ENCODE results near the gene OXSM.

Gene OXSM

DNA sequence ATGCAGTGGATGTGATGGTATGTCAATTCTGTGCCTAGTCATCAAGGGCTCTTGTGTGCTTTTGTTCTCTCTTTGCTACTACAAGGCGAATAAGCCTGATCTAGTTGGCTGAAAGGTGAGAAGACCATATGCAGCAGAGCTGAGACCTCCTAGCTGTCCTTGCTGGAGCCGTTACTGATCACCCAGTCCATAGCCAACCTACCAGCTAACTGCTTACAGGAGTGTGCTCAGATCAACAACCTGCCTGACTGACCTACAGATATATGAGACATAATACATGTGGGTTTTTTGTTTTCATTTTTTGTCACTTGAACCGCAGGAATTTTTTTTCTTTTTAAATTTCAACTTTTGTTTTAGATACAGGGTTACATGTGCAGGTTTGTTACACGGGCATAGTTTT, 22.8 kb downstream of the OXSM start:
- no peak for DNase-seq

DNA sequence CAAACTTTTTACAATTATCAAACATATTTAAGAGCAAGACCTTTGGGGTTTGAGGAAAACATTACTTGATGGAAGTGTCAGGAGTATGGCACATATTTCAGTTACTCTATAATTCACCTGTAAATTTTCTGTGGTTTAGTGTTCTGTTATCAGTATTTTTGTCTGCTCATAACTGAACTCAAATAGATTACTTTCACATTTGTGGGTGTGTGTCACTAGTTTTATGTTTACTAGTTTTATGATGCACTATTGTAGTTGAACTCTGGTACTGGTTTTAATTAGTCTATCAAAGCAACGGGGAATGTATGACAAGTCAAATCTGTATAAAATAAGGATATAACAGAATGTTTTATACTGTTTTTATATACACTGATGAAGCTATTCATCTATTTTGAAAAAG, 27.2 kb downstream of the OXSM start:
- DNase-seq = no peak

DNA sequence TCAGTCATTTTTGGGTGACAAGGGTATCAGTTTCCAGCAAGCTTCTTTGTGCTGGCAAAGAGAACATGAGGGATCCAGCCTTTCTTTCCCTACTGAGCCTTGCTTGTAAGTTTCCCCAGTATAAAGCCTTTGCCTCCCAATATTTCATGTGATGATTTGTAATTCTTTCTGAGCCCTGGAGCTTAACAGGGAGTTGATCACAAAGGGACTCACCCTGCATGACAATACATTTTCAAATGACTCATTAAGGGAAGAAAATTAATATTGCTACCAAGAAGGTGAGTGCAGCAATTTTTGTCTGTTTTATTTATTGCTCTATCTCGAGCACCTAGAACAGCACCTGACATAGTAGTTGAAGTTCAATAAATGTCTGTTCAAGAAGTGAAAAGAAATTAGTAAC, 27.7 kb downstream of the OXSM start:
- DNase-seq = no peak

DNA sequence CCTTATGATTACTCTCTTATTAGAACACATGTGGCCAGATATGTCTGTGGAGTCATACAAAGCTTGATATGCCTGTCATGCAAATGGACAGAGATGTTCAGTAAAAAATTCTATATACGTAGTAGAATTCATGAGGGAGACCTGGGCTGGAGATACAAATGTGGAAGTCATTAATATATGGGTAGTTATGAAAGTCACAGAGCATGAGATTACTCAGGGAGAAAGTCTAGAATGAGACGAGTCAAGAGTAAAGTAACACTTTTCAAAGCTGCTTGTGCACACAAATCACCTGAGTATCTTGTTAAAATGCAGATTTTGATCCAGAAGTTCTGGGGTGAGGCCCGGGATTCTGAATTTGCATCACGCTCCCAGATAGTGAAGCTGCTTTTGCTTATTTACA, 28.4 kb downstream of the OXSM start:
- no peak for DNase-seq

DNA sequence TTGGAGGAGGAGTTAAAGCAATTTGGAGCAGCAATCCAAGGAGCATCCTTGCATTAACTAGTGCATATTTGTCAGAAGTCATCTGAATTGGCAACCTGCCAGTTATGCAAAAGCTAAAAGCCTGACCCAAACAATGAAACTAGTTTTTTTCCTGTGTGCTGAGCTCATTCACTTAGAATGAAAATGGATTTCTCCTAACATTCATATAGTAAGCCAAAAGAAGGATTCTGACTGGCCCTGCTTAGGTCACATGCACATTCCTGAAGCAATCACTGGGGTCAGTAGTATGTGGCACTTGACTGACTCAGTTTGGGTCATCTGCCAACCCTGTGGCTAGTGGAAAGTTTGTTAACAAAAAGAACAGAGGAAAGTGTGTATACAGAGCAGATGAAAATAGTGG, 30.5 kb downstream of the OXSM start:
- DNase-seq = no peak

DNA sequence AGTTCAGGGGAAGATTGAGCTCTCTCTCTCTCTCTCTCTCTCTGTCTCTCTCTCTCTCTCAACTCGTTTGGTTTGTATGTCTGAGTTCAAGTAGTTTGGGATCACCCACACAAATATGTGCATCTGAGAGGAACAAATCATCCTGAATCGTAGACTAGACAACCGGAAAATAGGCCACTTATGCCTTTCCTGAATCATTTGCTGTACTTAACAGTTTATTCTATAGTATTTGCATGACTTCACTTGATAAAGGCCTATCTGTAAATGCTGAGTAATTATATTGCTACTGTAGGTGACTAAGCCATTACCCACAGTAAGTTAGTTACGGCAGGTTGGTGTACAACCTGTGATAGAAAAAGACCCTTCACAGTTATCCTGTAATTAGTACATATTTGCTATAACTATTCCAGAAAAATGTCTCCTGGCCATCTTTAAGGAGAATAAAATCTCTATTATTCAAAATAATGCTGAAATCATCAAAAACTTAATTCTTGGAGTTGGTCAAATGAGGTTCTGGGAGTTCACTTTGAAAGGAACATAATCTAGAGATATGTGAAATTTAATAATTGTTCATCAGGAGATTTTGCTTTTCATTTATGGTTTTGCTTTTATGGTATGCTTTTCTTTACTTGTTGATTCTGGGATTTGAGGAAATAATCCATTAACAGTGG, 31.1 kb downstream of the OXSM start:
- no peak for DNase-seq

DNA sequence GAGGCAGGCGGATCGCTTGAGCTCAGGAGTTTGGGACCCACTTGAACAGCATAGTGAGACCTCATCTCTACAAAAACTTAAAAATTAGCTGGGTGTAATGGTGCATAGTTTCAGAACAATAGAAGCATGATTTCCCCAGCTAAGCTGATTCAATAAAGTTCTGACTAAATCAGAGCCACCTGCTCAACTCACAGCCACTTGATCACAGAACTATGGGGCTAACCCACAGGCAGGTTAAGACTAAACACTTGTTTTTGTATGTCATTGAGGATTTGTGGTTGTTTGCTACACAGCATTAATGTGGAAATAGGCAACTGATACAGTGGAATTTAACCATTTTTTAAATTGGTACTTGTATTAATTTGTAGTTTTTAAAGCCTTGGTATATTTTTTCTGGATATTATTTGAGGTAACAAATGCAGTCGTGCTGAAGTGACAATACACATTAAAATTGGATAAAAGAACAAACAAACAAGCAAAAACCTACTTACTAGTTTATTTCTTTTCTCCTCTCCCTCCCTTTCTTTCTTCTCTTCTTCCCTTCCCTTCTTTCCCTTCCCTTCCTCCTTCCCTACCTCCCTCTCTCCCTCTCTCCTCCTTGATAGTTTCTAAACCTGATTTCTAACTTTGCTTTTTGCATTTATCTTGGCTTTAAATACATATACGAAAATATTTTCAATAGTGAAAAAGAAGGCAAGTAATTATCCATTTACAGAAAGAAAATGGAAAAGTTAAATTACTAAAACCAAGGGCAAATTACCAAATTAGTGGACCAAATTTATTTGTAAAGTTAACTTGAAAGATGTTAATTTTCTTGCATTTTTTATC, 32.1 kb downstream of the OXSM start:
- no peak for DNase-seq

DNA sequence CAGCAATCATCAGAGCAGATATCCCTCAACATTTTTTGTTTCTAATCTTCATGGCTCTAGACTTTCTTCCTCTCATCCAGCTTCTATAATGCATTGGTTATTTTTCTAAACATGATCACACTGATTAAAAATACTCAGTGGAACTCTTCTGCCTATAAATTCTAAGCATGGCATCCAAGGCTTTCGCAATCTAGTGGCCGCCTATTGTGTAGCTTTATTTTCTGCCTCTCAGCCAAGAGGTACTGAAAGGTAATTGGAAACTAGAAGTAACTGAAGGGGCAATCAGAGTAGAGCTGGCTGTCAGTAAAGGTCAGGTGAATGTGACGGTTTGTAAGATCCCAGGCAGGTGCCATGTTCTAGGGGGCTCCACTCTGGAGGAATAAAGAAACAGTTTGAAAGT, 33.4 kb downstream of the OXSM start:
- no peak for DNase-seq

DNA sequence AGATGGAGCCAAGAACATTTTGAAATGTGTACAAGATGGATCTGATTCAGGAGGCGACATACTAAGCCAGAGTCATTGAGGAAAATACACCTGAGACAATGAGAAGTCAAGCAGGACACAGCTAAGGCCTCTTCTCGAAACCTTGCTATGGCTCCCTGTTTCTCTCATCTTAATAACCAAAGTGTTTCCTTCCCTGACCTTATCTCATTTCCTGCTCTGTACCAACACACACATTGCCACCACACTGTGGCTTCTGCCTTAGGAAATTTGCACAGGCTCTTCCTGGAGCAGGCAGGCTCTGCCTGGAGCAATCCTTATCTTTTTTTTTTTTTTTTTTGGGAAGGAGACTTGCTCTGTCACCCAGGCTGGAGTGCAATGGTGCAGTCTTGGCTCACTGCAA, 36.6 kb downstream of the OXSM start:
- no peak for DNase-seq

DNA sequence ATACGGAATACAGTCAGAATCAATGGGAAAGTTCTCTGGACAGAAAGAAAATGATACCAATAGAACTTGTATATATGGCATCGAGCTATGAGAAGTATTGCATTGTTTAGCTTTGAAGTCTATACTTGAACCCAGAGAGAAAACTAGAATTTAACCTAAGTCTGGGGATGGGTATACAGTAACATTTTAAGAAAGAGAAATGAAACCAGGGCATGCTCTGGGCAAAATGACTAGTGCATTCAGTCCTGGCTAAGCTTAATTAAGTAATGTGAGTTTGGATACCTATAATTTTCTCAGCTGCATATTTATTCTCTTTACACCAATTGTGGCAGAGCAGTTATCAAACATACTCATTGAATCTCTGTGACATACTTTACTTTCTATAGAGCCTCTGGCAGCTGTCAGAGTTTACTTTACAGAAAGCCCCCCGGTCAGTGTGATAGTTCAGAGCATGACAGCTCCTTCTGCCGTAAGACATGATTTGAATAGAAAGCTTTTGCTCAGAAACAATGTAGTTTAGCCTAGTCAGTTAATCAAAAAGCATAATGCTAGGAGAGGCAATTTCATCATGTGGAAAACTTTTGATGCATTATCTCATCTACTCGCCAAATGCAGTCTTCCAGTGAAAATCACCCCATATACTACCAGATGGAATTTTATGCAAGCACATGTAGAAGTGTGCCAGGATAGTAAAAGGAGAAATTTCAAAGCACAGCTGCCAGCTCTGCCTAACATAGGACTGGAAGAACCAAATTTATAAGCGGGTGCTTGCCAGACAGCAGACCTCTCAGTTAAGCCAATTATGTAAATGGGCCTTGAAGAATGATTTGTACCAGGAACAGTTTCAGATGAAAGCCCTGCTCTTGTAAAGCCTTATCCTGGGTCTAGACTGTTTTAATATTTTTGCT, 40.7 kb downstream of the OXSM start:
- peak; percentile 49 for DNase-seq

DNA sequence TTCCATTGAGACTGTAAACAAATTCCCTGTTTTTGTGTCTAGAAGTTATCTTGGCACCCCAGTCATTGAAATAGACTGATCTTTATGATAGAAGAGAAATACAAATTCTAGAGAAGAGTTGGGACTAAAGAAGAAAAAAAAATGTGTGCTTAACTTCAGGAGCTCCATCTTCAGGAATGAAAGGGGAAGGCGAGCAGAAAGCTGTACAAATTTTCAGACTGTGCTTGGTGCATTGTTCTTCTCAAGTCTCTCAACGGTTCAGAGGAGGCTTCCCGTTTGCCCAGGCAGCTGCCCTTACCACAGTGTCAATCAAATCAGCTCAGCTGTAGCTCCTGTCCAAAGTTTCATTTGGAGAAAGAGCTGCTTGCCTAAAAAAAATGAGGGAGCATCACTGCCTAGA, 41.7 kb downstream of the OXSM start:
- no peak for DNase-seq

DNA sequence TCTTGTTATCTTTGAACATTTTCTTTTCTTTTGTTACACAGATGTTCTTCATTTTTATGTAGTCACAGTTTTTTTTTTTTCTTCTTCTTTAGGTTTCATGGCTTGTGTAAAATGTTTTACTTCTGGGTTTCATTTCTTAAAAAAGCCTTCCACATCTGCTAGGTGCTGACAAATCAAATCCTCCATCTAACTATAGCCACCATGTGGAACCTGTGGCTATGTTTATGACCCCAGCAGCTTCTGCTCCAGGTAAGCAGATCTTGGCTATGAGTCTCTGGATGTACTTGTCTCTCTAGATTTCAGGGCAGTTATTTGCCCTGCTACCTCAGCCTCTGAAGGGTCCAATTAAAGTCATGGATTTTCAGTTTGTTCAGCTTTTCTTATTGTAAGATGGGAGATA, 44.5 kb downstream of the OXSM start:
- no peak for DNase-seq

DNA sequence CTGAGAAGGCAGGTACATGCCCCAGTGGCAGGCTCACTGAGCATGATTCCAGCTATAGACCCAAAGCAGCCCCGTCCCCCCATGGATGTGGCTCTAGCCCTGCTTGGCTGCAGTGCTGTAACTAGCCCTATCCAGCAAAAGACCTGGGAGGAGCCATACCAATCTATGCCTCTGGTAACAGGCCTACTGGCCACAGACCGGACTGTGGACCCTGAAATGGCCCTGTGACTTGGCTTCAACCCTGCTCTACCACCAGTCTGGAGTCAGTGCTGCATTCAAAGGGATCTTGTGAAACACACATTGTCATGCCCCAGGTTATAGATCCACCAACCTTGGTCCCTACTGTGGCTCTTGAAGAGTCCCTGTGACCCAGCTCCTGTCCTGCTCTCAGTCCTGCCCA, 46.7 kb downstream of the OXSM start:
- no peak for DNase-seq

DNA sequence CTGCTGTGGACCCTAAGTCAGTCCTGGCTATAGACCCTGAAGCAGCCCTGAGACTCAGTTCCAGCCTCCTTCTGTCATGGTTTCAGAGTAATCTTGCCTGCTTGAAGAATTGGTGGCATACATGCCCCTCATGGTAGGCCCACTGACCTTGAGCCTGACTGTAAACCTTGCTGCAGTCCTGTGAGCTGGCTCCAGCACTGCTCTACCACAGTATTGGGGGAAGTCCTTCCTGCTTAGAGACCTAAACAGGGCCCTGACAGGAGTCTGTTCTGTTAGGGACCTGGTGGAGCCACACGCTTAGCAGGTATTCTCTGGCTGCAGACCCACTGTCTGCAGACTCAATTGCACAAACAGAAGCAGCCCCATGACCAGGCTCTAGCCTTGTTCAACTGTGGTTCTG, 47.1 kb downstream of the OXSM start:
- DNase-seq = no peak

DNA sequence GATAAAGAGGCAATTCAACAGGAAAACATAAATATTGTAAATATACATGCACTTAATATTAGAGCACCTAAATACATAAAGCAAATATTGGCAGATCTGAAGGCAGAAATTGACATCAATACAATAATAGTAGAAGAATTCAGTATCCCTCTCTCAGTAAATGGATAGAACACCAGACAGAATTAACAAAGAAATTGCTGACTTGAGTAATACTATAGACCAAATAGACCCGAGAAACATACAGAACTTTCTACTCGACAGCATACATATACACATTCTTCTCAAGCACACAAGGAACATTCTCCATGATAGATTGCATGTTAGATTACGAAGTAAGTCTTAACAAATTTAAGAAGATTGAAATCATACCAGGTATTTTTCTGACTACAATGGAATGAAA, 50.2 kb downstream of the OXSM start:
- no peak for DNase-seq

DNA sequence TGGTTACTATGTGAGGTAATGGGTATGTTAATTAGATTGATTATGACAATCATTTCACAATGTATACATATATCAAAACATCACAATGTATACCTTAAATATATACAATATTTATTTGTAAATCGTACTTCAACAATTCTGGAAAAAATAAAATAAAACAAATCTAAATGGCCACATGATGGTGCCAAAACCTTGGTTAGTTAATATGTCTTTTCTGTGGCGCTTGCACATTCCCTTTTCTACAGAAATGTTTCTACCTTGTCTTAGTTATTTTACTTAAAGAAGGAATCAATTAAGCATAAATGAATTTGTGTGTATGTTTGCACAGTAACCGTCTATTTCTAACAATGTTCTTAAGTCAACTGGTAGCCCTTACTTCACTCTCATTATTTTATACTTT, 53.4 kb downstream of the OXSM start:
- DNase-seq = no peak
